ENCODE results near the gene KRTDAP. TPM values are rescaled to one million over a fixed set of nuclear protein-coding genes. Genes with fewer than 3 reads are reported as not detected.

The KRTDAP gene
- total RNA-seq, 3 donors from 2014 or later: not detected

- H3K36me3 Mint-ChIP-seq (ENCODE audit: insufficient read depth): no peaks in the 10 kb centered on the region
- H3K4me1 Mint-ChIP-seq (ENCODE audit: low read depth): peaks cover 15% of the 10 kb centered on the region
- DNase-seq: no peak
- peaks cover 7% of the 10 kb centered on the region for H3K27me3 Mint-ChIP-seq (ENCODE audit: low read depth)
- no peak overlapping the region for H3K4me3 Mint-ChIP-seq
- ATAC-seq: no peak
- H3K9me3 Mint-ChIP-seq: no peaks in the 10 kb centered on the region
Observed at GRCh38 chr19:35439921-35440320, 50.3 kb downstream of the KRTDAP start.

- DNase-seq: no peak
- H3K36me3 Mint-ChIP-seq (ENCODE audit: insufficient read depth): no peaks in the 10 kb centered on the region
- H3K9me3 Mint-ChIP-seq: no peaks in the 10 kb centered on the region
- no peak for ATAC-seq
- H3K4me1 Mint-ChIP-seq (ENCODE audit: low read depth): peaks cover 15% of the 10 kb centered on the region
- H3K4me3 Mint-ChIP-seq: no peak overlapping the region
- H3K27me3 Mint-ChIP-seq (ENCODE audit: low read depth): peaks cover 7% of the 10 kb centered on the region
Observed at GRCh38 chr19:35438527-35438926, 51.7 kb downstream of the KRTDAP start.

DNA sequence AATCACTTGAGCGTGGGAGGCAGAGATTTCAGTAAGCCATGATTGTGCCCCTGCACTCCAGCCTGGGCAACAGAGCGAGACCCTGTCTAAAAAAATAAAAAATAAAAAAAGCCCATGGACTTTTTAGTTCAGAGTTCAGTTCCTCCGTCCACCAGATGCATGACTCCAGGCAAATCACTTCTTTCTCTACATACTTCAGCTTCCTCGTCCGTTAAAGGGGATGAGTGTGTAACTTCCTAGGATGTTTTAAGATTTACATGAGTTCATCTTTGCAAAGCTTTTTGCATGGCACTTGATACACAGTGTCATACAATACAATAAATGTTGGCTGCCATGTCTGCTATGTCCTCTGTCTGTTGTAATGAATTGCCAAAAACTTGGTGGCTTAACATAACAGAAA is 52.2 kb downstream of the KRTDAP start:
- peaks cover 10% of the 10 kb centered on the region for H3K27me3 Mint-ChIP-seq (ENCODE audit: low read depth)
- peaks cover 15% of the 10 kb centered on the region for H3K4me1 Mint-ChIP-seq (ENCODE audit: low read depth)
- no peak overlapping the region for H3K4me3 Mint-ChIP-seq
- no peaks in the 10 kb centered on the region for H3K36me3 Mint-ChIP-seq (ENCODE audit: insufficient read depth)
- ATAC-seq (no peak), DNase-seq (no peak)
- no peaks in the 10 kb centered on the region for H3K9me3 Mint-ChIP-seq

DNA sequence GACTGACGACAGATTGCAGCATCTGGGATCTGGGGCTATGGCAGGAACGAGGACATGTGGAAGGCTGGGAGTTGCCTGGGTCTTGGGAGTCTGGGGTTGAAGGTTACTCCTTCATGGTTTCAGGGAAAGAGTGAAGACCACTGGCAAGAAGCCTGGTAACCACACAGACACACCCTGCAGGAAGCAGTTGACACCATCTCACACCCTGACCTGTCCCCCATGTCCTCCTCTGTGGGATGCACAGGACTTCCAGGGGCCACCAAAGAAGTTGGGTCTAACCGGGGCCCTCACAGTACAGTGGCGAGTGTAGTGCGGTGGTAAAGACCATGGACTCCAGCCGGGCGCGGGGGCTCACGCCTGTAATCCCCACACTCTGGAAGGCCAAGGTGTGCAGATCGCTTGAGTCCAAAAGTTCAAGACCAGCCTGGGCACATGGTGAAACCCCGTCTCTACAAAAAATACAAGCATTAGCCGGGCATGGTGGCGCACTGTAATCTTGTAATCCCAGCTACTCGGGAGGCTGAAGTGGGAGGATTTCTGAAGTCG is 52.8 kb downstream of the KRTDAP start:
- no peak overlapping the region for H3K4me3 Mint-ChIP-seq
- H3K4me1 Mint-ChIP-seq (ENCODE audit: low read depth): peaks cover 15% of the 10 kb centered on the region
- H3K9me3 Mint-ChIP-seq: no peaks in the 10 kb centered on the region
- no peaks in the 10 kb centered on the region for H3K36me3 Mint-ChIP-seq (ENCODE audit: insufficient read depth)
- DNase-seq (no peak), ATAC-seq (no peak)
- peaks cover 10% of the 10 kb centered on the region for H3K27me3 Mint-ChIP-seq (ENCODE audit: low read depth)

Other genes starting within 250 kb of the KRTDAP start
- 10 to 100 TPM; 14.0 to 18.7 (median 17.1) TPM for gene LSR, start 241.5 kb downstream of the KRTDAP start, total RNA-seq
- 100 to 1,000 TPM; 130 to 145 (median 144) TPM for gene USF2, start 221.5 kb downstream of the KRTDAP start, total RNA-seq
- under 1 TPM; 0.58 to 0.81 (median 0.60) TPM for gene HAMP, start 207.9 kb downstream of the KRTDAP start, total RNA-seq
- under 1 TPM in 1 of 3 donors, not detected in 2; 0.29 TPM for gene MAG, start 198.3 kb downstream of the KRTDAP start, total RNA-seq
- gene CD22, start 161.3 kb downstream of the KRTDAP start, total RNA-seq: 1 to 10 TPM; 1.3 to 5.2 (median 1.4) TPM
- gene FFAR1, start 142.6 kb downstream of the KRTDAP start, total RNA-seq: not detected
- gene FFAR3, start 132.0 kb downstream of the KRTDAP start, total RNA-seq: under 1 TPM; 0.30 to 0.91 (median 0.61) TPM
- gene GPR42, start 119.4 kb downstream of the KRTDAP start, total RNA-seq: under 1 TPM in 2 of 3 donors, not detected in 1; 0.21 to 0.25 TPM
- gene FFAR2, start 42.2 kb downstream of the KRTDAP start, total RNA-seq: not detected
- 1 to 10 TPM in 1 of 3 donors, under 1 TPM in 2; 0.49 to 1.3 (median 0.95) TPM for gene DMKN, start 23.2 kb upstream of the KRTDAP start, total RNA-seq
- gene SBSN, start 37.8 kb upstream of the KRTDAP start, total RNA-seq: not detected
- not detected for gene GAPDHS, start 43.0 kb upstream of the KRTDAP start, total RNA-seq
- 100 to 1,000 TPM; 111 to 148 (median 115) TPM for gene TMEM147, start 55.2 kb upstream of the KRTDAP start, total RNA-seq
- not detected for gene ATP4A, start 73.2 kb upstream of the KRTDAP start, total RNA-seq
- not detected for gene PMIS2, start 95.7 kb upstream of the KRTDAP start, total RNA-seq
- gene HAUS5, start 122.3 kb upstream of the KRTDAP start, total RNA-seq: 10 to 100 TPM; 39.2 to 48.1 (median 41.3) TPM
- 100 to 1,000 TPM; 136 to 153 (median 139) TPM for gene RBM42, start 138.6 kb upstream of the KRTDAP start, total RNA-seq
- gene ETV2, start 151.3 kb upstream of the KRTDAP start, total RNA-seq: 1 to 10 TPM in 1 of 3 donors, under 1 TPM in 2; 0.16 to 1.2 (median 0.56) TPM
- gene COX6B1, start 157.9 kb upstream of the KRTDAP start, total RNA-seq: 100 to 1,000 TPM; 462 to 480 (median 465) TPM
- gene UPK1A, start 176.1 kb upstream of the KRTDAP start, total RNA-seq: under 1 TPM; 0.22 to 0.26 (median 0.23) TPM
- gene ZBTB32, start 214.1 kb upstream of the KRTDAP start, total RNA-seq: 100 to 1,000 TPM in 2 of 3 donors, 10 to 100 TPM in 1; 90.8 to 136 (median 101) TPM
- gene KMT2B, start 227.5 kb upstream of the KRTDAP start, total RNA-seq: 10 to 100 TPM; 64.1 to 74.8 (median 74.5) TPM

All from activated T-cell treated with anti-CD3 and anti-CD28 coated beads, Interleukin-2, amount 50 U/mL, for 4 hours (primary cell).